Measurements from ENCODE around the gene GLDN.

GLDN gene

DNA sequence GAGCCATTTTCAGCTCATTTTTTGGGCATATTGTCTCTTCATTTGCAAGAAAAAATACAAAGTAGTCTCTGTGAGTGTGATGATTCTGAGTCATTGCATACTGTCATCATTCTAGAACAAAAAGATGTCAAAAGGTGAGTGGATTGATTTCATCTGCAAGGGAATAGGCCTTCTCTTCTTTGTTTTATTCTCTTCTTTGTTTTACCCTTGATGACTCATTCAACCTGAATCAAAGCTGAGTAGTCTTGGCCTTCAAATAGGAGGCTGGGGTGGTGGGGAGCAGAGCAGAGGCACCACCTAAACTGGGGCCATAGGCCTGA is 28.4 kb upstream of the GLDN start:
- Histone ChIP-seq H3K36me3 (ENCODE audit: control insufficient read depth, insufficient read depth, low read length) (no peaks in the 10 kb centered on the region), H3K27me3 (replicated peaks; ENCODE audit: control insufficient read depth, insufficient read depth, low read length) (no peaks in the 10 kb centered on the region; the same call in 1 of the 2 replicates), H3K4me3 (replicated peaks; ENCODE audit: low read depth, low read length) (no peak overlapping the region)
- DNase-seq (ENCODE audit: extremely low read depth, insufficient read length) = no peak
- TF ChIP-seq, protein P1, sequence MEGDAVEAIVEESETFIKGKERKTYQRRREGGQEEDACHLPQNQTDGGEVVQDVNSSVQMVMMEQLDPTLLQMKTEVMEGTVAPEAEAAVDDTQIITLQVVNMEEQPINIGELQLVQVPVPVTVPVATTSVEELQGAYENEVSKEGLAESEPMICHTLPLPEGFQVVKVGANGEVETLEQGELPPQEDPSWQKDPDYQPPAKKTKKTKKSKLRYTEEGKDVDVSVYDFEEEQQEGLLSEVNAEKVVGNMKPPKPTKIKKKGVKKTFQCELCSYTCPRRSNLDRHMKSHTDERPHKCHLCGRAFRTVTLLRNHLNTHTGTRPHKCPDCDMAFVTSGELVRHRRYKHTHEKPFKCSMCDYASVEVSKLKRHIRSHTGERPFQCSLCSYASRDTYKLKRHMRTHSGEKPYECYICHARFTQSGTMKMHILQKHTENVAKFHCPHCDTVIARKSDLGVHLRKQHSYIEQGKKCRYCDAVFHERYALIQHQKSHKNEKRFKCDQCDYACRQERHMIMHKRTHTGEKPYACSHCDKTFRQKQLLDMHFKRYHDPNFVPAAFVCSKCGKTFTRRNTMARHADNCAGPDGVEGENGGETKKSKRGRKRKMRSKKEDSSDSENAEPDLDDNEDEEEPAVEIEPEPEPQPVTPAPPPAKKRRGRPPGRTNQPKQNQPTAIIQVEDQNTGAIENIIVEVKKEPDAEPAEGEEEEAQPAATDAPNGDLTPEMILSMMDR (IDR thresholded peaks at IDR 0.05; ENCODE audit: insufficient read depth, low read length, poor library complexity, severe bottlenecking) = no peak

- H3K36me3 ChIP-seq (ENCODE audit: control insufficient read depth, insufficient read depth, low read length) = no peaks in the 10 kb centered on the region
- H3K27me3 ChIP-seq (replicated peaks; ENCODE audit: control insufficient read depth, insufficient read depth, low read length) = no peaks in the 10 kb centered on the region; the same call in 1 of the 2 replicates
- TF ChIP-seq, protein P1 (IDR thresholded peaks at IDR 0.05; ENCODE audit: insufficient read depth, low read length, poor library complexity, severe bottlenecking) = no peak
- DNase-seq (ENCODE audit: extremely low read depth, insufficient read length) = no peak
- no peak overlapping the region for H3K4me3 ChIP-seq (replicated peaks; ENCODE audit: low read depth, low read length)
Observed at GRCh38 chr15:51313644-51314280, 27.7 kb upstream of the GLDN start.

GRCh38 chr15:51314391-51315337 is 26.8 kb upstream of the GLDN start:
- Histone ChIP-seq H3K36me3 (ENCODE audit: control insufficient read depth, insufficient read depth, low read length) (no peaks in the 10 kb centered on the region), H3K4me3 (replicated peaks; ENCODE audit: low read depth, low read length) (no peak overlapping the region), H3K27me3 (replicated peaks; ENCODE audit: control insufficient read depth, insufficient read depth, low read length) (no peaks in the 10 kb centered on the region; the same call in none of the 2 replicates)
- TF ChIP-seq, protein P1 (IDR thresholded peaks at IDR 0.05; ENCODE audit: insufficient read depth, low read length, poor library complexity, severe bottlenecking) = no peak
- DNase-seq (ENCODE audit: extremely low read depth, insufficient read length) = no peak

GRCh38 chr15:51315726-51316125 is 25.7 kb upstream of the GLDN start:
- H3K36me3 ChIP-seq (ENCODE audit: control insufficient read depth, insufficient read depth, low read length) = no peaks in the 10 kb centered on the region
- no peaks in the 10 kb centered on the region; the same call in none of the 2 replicates for H3K27me3 ChIP-seq (replicated peaks; ENCODE audit: control insufficient read depth, insufficient read depth, low read length)
- TF ChIP-seq, protein P1 (IDR thresholded peaks at IDR 0.05; ENCODE audit: insufficient read depth, low read length, poor library complexity, severe bottlenecking) = no peak
- no peak for DNase-seq (ENCODE audit: extremely low read depth, insufficient read length)
- H3K4me3 ChIP-seq (replicated peaks; ENCODE audit: low read depth, low read length) = no peak overlapping the region

DNA sequence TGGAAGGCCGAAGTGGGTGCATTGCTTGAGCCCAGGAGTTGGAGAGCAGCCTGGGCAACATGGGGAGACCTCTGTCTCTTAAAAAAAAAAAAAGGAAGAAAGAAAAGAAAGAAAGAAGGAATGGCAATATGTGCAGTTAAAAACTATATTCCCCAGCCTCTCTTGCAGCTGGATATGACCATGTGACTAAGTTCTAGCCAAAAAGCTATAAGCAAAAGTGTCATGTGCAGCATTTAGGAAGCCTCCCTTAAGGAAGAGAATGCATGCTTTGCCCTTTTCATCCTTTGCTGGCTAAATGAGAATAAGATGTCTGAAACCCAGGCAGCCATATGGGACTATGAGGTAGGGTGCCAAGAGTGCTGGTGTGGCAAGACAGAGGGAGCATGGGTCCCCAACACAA is 24.8 kb upstream of the GLDN start:
- H3K27me3 ChIP-seq (replicated peaks; ENCODE audit: control insufficient read depth, insufficient read depth, low read length) = no peaks in the 10 kb centered on the region; the same call in none of the 2 replicates
- no peaks in the 10 kb centered on the region for H3K36me3 ChIP-seq (ENCODE audit: control insufficient read depth, insufficient read depth, low read length)
- no peak for DNase-seq (ENCODE audit: extremely low read depth, insufficient read length)
- TF ChIP-seq, protein P1 (IDR thresholded peaks at IDR 0.05; ENCODE audit: insufficient read depth, low read length, poor library complexity, severe bottlenecking) = no peak
- no peak overlapping the region for H3K4me3 ChIP-seq (replicated peaks; ENCODE audit: low read depth, low read length)
